PFSK-1 (cell line): ENCODE measurements around the gene NMD3.

Source experiments
- FOXP2 ChIP-seq: optimal IDR thresholded peaks from 2 replicates; pipeline ENCODE3; 2011; ENCODE audit warnings: borderline replicate concordance, control low read depth, inconsistent platforms; ENCODE audit not compliant: insufficient read depth; ENCODE audit errors: extremely low read length, extremely low read depth
- POLR2AphosphoS5 ChIP-seq: IDR thresholded peaks from 2 replicates; pipeline ENCODE4 v1.6.1; 2012; ENCODE audit warnings: low read depth, mild to moderate bottlenecking, control low read depth, low read length, moderate library complexity
- REST ChIP-seq, 2 experiments: IDR thresholded peaks; 2 replicates each; pipeline versions ENCODE4 v1.6.1 to v1.8.0; 2011 to 2012; ENCODE audit warnings: low read depth in 2 of 2, low read length in 2 of 2, control low read depth in 1 of 2, inconsistent platforms in 1 of 2, mild to moderate bottlenecking in 1 of 2, moderate library complexity in 1 of 2; ENCODE audit not compliant: insufficient read depth in 1 of 2
- SIN3A ChIP-seq: IDR thresholded peaks from 2 replicates; pipeline ENCODE4 v1.6.1; 2012; ENCODE audit warnings: mild to moderate bottlenecking, low read length, moderate library complexity, borderline replicate concordance; ENCODE audit not compliant: insufficient read depth
- TAF1 ChIP-seq: IDR thresholded peaks from 2 replicates; pipeline ENCODE4 v1.6.1; 2012; ENCODE audit warnings: low read length, control low read depth, borderline replicate concordance; ENCODE audit not compliant: insufficient read depth

Gene NMD3

DNA sequence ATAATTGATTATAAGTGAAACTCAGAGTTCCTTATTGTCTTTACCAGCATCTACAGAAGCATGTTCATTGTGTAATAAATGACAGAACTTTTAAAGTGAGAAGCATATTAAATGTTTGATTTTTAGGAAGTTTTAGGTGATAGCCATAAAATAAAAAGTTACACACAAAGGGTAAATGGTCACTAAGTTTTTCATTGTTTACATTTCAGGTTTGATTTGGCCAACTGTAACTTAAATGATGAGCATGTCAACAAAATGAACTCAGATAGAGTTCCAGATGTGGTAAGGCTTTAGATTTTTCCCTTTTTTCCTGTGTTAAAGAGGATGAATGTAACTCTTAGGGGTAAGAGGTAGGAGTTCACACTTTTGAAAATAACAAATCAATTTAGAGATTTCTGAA lies 25.9 kb downstream of the NMD3 start:
- no peak for TF ChIP-seq TAF1
- no peak for TF ChIP-seq REST (IDR thresholded peaks at IDR 0.05; ENCODE audit: insufficient read depth in 1 of 2, low read depth in 2 of 2, low read length in 2 of 2)
- no peak for TF ChIP-seq FOXP2
- TF ChIP-seq SIN3A: no peak
- no peak for TF ChIP-seq POLR2AphosphoS5

DNA sequence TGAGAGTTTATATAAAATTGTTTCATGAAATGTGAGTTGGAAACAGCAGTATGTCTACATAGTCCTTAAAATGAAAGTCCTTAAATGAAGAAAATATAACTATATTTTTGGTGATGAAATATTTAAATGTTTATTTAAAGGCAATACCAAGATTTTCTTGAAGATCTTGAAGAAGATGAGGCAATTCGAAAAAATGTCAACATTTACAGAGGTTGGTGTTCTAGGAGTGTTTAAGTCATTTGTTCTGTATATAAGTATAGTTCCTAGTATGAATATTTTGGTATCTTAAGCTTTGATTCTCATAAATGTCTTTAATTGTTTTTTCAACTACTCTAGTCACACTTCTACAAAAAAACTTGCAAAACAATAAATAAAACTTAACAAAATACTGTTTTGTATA lies 29.0 kb downstream of the NMD3 start:
- TF ChIP-seq SIN3A (no peak), TAF1 (no peak)

DNA sequence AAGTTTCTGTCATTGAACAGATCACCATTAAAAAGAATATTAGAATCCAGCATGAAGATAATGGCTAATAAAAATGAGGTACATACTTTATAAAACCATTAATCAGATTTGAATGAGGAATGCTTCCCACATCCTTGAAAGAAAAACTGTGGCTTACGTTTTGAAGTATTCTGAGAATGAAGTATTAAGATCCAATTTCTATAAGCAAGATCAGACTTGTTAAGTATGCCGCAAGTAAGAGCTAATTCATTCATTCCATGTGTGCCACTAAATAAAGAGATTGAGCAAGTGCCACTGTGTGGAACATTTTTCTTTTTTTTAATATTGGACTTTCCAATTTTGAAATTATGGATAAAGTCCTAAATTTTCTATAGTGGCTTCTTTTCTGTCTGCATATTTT lies 30.6 kb downstream of the NMD3 start:
- TF ChIP-seq FOXP2 (no peak), SIN3A (no peak), TAF1 (no peak), POLR2AphosphoS5 (no peak), REST (IDR thresholded peaks at IDR 0.05; ENCODE audit: insufficient read depth in 1 of 2, low read depth in 2 of 2, low read length in 2 of 2) (no peak)

DNA sequence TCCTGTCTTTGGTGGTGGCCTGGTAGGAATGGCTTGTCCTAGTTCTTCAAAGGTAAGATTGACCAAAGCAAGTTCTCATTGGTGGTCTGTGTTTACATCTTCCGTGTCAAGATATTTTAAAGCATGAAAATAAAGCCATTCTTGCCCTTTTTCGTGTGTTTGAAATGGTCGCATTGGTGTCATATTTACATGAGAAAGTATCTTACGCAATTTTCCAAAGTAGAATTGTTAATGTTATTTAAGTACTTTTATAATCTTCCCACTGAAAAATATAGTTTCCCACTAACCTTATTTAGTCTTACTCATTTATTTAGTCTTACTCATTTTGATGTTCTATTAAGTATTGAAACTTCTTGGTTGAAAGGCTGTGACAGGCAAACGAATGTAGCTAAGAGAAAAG lies 31.0 kb downstream of the NMD3 start:
- TF ChIP-seq FOXP2 (no peak), SIN3A (no peak)

DNA sequence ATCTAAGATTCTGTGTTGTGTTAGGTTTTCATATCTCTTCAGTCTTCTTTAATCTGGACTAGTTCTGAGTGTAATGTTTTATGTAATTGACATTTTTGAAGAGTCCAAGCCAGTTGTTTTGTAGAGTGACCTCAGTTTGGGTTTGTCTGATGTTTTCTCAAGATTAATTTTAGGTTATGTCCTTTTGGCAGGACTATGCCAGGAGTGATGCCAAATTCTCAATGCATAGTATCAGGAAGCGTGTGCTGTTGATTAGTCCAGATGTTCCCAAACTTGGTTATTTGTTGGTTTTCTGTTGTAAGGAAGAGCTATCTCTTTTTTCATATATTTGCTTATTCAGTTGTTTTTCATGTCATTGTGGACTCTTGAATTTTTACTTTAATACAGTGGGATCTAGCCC lies 32.6 kb downstream of the NMD3 start:
- TF ChIP-seq SIN3A (no peak), REST (IDR thresholded peaks at IDR 0.05; ENCODE audit: insufficient read depth in 1 of 2, low read depth in 2 of 2, low read length in 2 of 2) (no peak), TAF1 (no peak), FOXP2 (no peak), POLR2AphosphoS5 (no peak)

- TF ChIP-seq FOXP2: no peak
- no peak for TF ChIP-seq REST (IDR thresholded peaks at IDR 0.05; ENCODE audit: insufficient read depth in 1 of 2, low read depth in 2 of 2, low read length in 2 of 2)
- TF ChIP-seq TAF1: no peak
- TF ChIP-seq SIN3A: no peak
- TF ChIP-seq POLR2AphosphoS5: no peak
Observed at GRCh38 chr3:161254861-161255260, 33.8 kb downstream of the NMD3 start.
